Stimulated activated naive B cell treated with anti-CD40 and anti-IgM and Interleukin-4, amounts not matched to agents 10 μg/mL and 1 μg/mL and 100 μg/mL, for 72 hours (primary cell): ENCODE results near the gene HADHA.

Experiments
- ATAC-seq, 2 donors: fragments of 150-1000 bp; cut with Tn5 transposase; replicated peaks; 2 replicates each; pipeline ENCODE4 v1.10.0; 2021; ENCODE audit warnings: moderate library complexity in 1 of 2
- DNase-seq: peaks from one replicate; pipeline ENCODE4 v3.0.0; 2021
- H3K27ac Mint-ChIP-seq: one replicate; pipeline ENCODE4 v1.8.0; 2022; ENCODE audit warnings: mild to moderate bottlenecking, mixed read lengths
- H3K27me3 Mint-ChIP-seq, 2 donors: one replicate each; pipeline ENCODE4 v1.8.0; 2022; ENCODE audit warnings: mixed read lengths in 2 of 2
- H3K36me3 Mint-ChIP-seq, 2 donors: one replicate each; pipeline ENCODE4 v1.8.0; 2022; ENCODE audit warnings: mixed read lengths in 2 of 2, mild to moderate bottlenecking in 1 of 2
- H3K4me1 Mint-ChIP-seq, 2 donors: one replicate each; pipeline ENCODE4 v1.8.0; 2022; ENCODE audit warnings: mixed read lengths in 2 of 2, mild to moderate bottlenecking in 1 of 2
- H3K4me3 Mint-ChIP-seq, 2 donors: one replicate each; pipeline ENCODE4 v1.8.0; 2022; ENCODE audit warnings: mild to moderate bottlenecking in 2 of 2, mixed read lengths in 2 of 2, moderate library complexity in 1 of 2
- H3K9me3 Mint-ChIP-seq, 2 donors: one replicate each; pipeline ENCODE4 v1.8.0; 2022; ENCODE audit warnings: mixed read lengths in 2 of 2, mild to moderate bottlenecking in 1 of 2

HADHA gene

GRCh38 chr2:26244309-26245230, at the start of gene HADHA, which contains the start of gene HADHB:
Gene HADHA, minus strand, starts transcription at chr2:26244632. Its CDS starts 36 bp downstream, at chr2:26244596.
Gene HADHB, plus strand, starts transcription at chr2:26244939. Its CDS starts 9,316 bp downstream, at chr2:26254255.
- H3K9me3 Mint-ChIP-seq, result no peaks in the 10 kb centered on the region
- ATAC-seq, result peak; percentile 83 to 86

GRCh38 chr2:26292646-26293045, 48.2 kb upstream of the HADHA start:
- no peak overlapping the region for H3K4me3 Mint-ChIP-seq
- H3K27ac Mint-ChIP-seq, result no peak overlapping the region
- H3K36me3 Mint-ChIP-seq, result peaks cover 4 to 13% of the 10 kb centered on the region in 2 donors
- DNase-seq (no peak), ATAC-seq (no peak)
- no peaks in the 10 kb centered on the region for H3K27me3 Mint-ChIP-seq
- H3K4me1 Mint-ChIP-seq, result no peaks in the 10 kb centered on the region
- H3K9me3 Mint-ChIP-seq, result no peaks in the 10 kb centered on the region

More at GRCh38 chr2:26244309-26245230, at the start of gene HADHA, which contains the start of gene HADHB:
- H3K27me3 Mint-ChIP-seq, result no peaks in the 10 kb centered on the region
- H3K36me3 Mint-ChIP-seq, result peaks cover 8 to 18% of the 10 kb centered on the region in 2 donors
- peak within 1 kb of the TSS; percentile 100 for H3K27ac Mint-ChIP-seq
- H3K4me3 Mint-ChIP-seq, result peak within 1 kb of the TSS; percentile 95 to 96
- peak; percentile 88 for DNase-seq
- peaks cover 27 to 62% of the 10 kb centered on the region in 2 donors for H3K4me1 Mint-ChIP-seq

GRCh38 chr2:26290001-26290400, 45.6 kb upstream of the HADHA start:
- Mint-ChIP-seq H3K27ac (no peak overlapping the region), H3K36me3 (peaks cover 15 to 25% of the 10 kb centered on the region in 2 donors), H3K4me1 (no peaks in the 10 kb centered on the region), H3K9me3 (no peaks in the 10 kb centered on the region), H3K4me3 (no peak overlapping the region), H3K27me3 (no peaks in the 10 kb centered on the region)
- ATAC-seq (no peak), DNase-seq (no peak)

GRCh38 chr2:26285931-26286330, 41.5 kb upstream of the HADHA start:
- no peak for DNase-seq
- ATAC-seq, result no peak
- H3K4me1 Mint-ChIP-seq, result no peaks in the 10 kb centered on the region
- no peaks in the 10 kb centered on the region for H3K9me3 Mint-ChIP-seq
- H3K36me3 Mint-ChIP-seq, result peaks cover 31 to 42% of the 10 kb centered on the region in 2 donors
- no peaks in the 10 kb centered on the region for H3K27me3 Mint-ChIP-seq
- H3K4me3 Mint-ChIP-seq, result no peak overlapping the region
- H3K27ac Mint-ChIP-seq, result no peak overlapping the region

GRCh38 chr2:26284132-26284531, 39.7 kb upstream of the HADHA start:
- no peak overlapping the region for H3K27ac Mint-ChIP-seq
- no peak for DNase-seq
- no peaks in the 10 kb centered on the region for H3K4me1 Mint-ChIP-seq
- H3K27me3 Mint-ChIP-seq, result no peaks in the 10 kb centered on the region
- H3K36me3 Mint-ChIP-seq, result peaks cover 38 to 45% of the 10 kb centered on the region in 2 donors
- no peaks in the 10 kb centered on the region for H3K9me3 Mint-ChIP-seq
- ATAC-seq, result no peak
- H3K4me3 Mint-ChIP-seq, result no peak overlapping the region

GRCh38 chr2:26283606-26284005, 39.2 kb upstream of the HADHA start:
- Mint-ChIP-seq H3K4me3 (no peak overlapping the region), H3K36me3 (peaks cover 43 to 50% of the 10 kb centered on the region in 2 donors), H3K27ac (no peak overlapping the region), H3K27me3 (no peaks in the 10 kb centered on the region), H3K9me3 (no peaks in the 10 kb centered on the region), H3K4me1 (no peaks in the 10 kb centered on the region)
- ATAC-seq, result no peak
- no peak for DNase-seq

GRCh38 chr2:26281226-26281625, 36.8 kb upstream of the HADHA start:
- no peak overlapping the region for H3K27ac Mint-ChIP-seq
- H3K9me3 Mint-ChIP-seq, result no peaks in the 10 kb centered on the region
- ATAC-seq (no peak), DNase-seq (no peak)
- H3K36me3 Mint-ChIP-seq, result peaks cover 37 to 51% of the 10 kb centered on the region in 2 donors
- no peak overlapping the region for H3K4me3 Mint-ChIP-seq
- H3K27me3 Mint-ChIP-seq, result no peaks in the 10 kb centered on the region
- no peaks in the 10 kb centered on the region for H3K4me1 Mint-ChIP-seq

GRCh38 chr2:26279886-26280285, 35.5 kb upstream of the HADHA start:
- H3K27ac Mint-ChIP-seq, result no peak overlapping the region
- H3K4me1 Mint-ChIP-seq, result no peaks in the 10 kb centered on the region
- DNase-seq (no peak), ATAC-seq (no peak)
- H3K27me3 Mint-ChIP-seq, result no peaks in the 10 kb centered on the region
- H3K9me3 Mint-ChIP-seq, result no peaks in the 10 kb centered on the region
- H3K4me3 Mint-ChIP-seq, result no peak overlapping the region
- H3K36me3 Mint-ChIP-seq, result peaks cover 38 to 47% of the 10 kb centered on the region in 2 donors

GRCh38 chr2:26276484-26277227, 32.2 kb upstream of the HADHA start:
- H3K36me3 Mint-ChIP-seq, result peaks cover 35 to 36% of the 10 kb centered on the region in 2 donors
- H3K9me3 Mint-ChIP-seq, result no peaks in the 10 kb centered on the region
- DNase-seq (no peak), ATAC-seq (no peak)
- H3K4me3 Mint-ChIP-seq, result no peak overlapping the region
- H3K4me1 Mint-ChIP-seq, result no peaks in the 10 kb centered on the region
- H3K27ac Mint-ChIP-seq, result no peak overlapping the region
- H3K27me3 Mint-ChIP-seq, result no peaks in the 10 kb centered on the region

- no peak overlapping the region for H3K4me3 Mint-ChIP-seq
- DNase-seq (no peak), ATAC-seq (no peak)
- no peaks in the 10 kb centered on the region for H3K27me3 Mint-ChIP-seq
- H3K27ac Mint-ChIP-seq, result no peak overlapping the region
- peaks cover 25 to 26% of the 10 kb centered on the region in 2 donors for H3K36me3 Mint-ChIP-seq
- peaks cover 3 to 8% of the 10 kb centered on the region in 2 donors for H3K4me1 Mint-ChIP-seq
- no peaks in the 10 kb centered on the region for H3K9me3 Mint-ChIP-seq
Observed at GRCh38 chr2:26274058-26274613, 29.7 kb upstream of the HADHA start.

- ATAC-seq (no peak), DNase-seq (no peak)
- Mint-ChIP-seq H3K9me3 (no peaks in the 10 kb centered on the region), H3K27me3 (no peaks in the 10 kb centered on the region), H3K27ac (no peak overlapping the region), H3K4me3 (no peak overlapping the region), H3K4me1 (peaks cover 3 to 8% of the 10 kb centered on the region in 2 donors), H3K36me3 (peaks cover 21 to 22% of the 10 kb centered on the region in 2 donors)
Observed at GRCh38 chr2:26273501-26273900, 29.1 kb upstream of the HADHA start.

- DNase-seq (no peak), ATAC-seq (peak; percentile 46 to 54)
- Mint-ChIP-seq H3K27ac (no peak overlapping the region), H3K9me3 (no peaks in the 10 kb centered on the region), H3K4me1 (peaks cover 3 to 8% of the 10 kb centered on the region in 2 donors), H3K27me3 (no peaks in the 10 kb centered on the region), H3K4me3 (no peak overlapping the region), H3K36me3 (peaks cover 25% of the 10 kb centered on the region in 2 donors)
Observed at GRCh38 chr2:26270373-26270772, 25.9 kb upstream of the HADHA start.

- no peaks in the 10 kb centered on the region for H3K27me3 Mint-ChIP-seq
- peaks cover 24 to 28% of the 10 kb centered on the region in 2 donors for H3K36me3 Mint-ChIP-seq
- H3K27ac Mint-ChIP-seq, result no peak overlapping the region
- no peaks in the 10 kb centered on the region for H3K9me3 Mint-ChIP-seq
- no peak for DNase-seq
- H3K4me3 Mint-ChIP-seq, result no peak overlapping the region
- H3K4me1 Mint-ChIP-seq, result peaks cover 3 to 8% of the 10 kb centered on the region in 2 donors
- ATAC-seq, result no peak
Observed at GRCh38 chr2:26269571-26270158, 25.2 kb upstream of the HADHA start.
